Spleen (tissue), 7 donors: ENCODE results near the gene NPW.

Experiments
- POLR2A ChIP-seq, 3 donors: fragments of 450-650 bp; IDR thresholded peaks; one replicate each; pipeline ENCODE4 v1.5.1; 2017; ENCODE audit warnings: antibody characterized with exemption in 3 of 3, mild to moderate bottlenecking in 1 of 3
- POLR2AphosphoS5 ChIP-seq, 3 donors: sonication (generic); formaldehyde crosslinking; IDR thresholded peaks; one replicate each; pipeline ENCODE4 v1.5.1; 2017; ENCODE audit warnings: antibody characterized with exemption in 3 of 3
- TF ChIP-seq, protein P1 (sequence below), 11 experiments: fragments of 200-600 bp in 7 of 11; fragments of 450-650 bp in 4 of 11; sonication (generic) in 4 of 11; IDR thresholded peaks in 8 of 11; conservative IDR thresholded peaks in 3 of 11; 1 replicate in 7 of 11; 2 replicates in 4 of 11; pipeline versions ENCODE4 v1.4.0 to v1.8.0; 2016 to 2021; ENCODE audit warnings: antibody characterized with exemption in 11 of 11, inconsistent platforms in 4 of 11, mild to moderate bottlenecking in 1 of 11
- donor health status: DM: no; HTN: no; CAD: no; lungs with moderate emphysema.
- donor health status: DM: no; HTN: no; CAD: no.
- donor health status: DM: no; HTN: no; CAD: no.

DNA sequence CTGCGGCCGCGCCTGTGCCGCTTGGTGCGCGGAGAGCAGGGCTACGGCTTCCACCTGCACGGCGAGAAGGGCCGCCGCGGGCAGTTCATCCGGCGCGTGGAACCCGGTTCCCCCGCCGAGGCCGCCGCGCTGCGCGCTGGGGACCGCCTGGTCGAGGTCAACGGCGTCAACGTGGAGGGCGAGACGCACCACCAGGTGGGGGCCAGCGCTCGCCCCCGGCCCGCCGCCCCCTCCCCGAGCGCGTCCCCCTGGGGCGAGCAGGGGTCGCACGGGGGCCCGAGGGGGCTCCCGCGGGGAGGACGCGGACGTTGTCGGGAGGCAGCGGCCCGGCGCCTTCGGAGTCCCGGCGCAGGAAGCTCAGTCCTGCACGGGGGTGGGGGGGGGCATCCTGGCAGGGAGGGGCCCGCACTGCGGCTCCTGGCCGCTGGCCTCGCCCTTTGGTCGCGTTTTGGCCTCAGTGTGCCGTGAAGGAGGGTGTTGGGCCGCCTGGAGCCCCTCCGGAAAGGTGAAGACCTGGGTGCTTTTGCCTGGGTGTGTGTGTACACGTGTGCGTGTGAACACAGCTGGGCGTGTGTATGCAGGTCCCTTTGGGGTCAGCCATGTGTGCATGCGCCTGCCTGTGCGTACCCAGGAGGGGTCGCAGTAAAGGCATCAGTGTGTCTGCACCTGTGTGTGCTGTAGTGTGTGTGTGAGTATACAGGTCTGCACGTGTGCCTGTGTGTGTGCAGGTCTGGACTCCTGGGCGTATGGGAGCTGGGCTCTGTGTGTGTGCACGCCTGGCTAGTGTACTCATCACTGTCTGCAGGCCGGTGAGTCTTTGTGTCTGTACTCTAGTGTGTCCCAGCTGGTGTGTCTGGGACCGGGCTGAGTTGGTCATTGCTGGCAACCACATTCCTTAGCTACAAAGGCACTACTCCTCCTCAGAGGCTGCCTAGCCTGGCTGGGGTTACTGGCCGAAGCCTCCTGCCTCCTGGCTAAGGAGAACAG lies 7.7 kb downstream of the NPW start:
- TF ChIP-seq, protein P1, sequence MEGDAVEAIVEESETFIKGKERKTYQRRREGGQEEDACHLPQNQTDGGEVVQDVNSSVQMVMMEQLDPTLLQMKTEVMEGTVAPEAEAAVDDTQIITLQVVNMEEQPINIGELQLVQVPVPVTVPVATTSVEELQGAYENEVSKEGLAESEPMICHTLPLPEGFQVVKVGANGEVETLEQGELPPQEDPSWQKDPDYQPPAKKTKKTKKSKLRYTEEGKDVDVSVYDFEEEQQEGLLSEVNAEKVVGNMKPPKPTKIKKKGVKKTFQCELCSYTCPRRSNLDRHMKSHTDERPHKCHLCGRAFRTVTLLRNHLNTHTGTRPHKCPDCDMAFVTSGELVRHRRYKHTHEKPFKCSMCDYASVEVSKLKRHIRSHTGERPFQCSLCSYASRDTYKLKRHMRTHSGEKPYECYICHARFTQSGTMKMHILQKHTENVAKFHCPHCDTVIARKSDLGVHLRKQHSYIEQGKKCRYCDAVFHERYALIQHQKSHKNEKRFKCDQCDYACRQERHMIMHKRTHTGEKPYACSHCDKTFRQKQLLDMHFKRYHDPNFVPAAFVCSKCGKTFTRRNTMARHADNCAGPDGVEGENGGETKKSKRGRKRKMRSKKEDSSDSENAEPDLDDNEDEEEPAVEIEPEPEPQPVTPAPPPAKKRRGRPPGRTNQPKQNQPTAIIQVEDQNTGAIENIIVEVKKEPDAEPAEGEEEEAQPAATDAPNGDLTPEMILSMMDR (IDR thresholded peaks at IDR 0.05 in 8 of 11, conservative IDR thresholded peaks at IDR 0.05 in 3 of 11) = no peak
- TF ChIP-seq POLR2A (IDR thresholded peaks at IDR 0.05) (no peak), POLR2AphosphoS5 (IDR thresholded peaks at IDR 0.05) (peak in 1 of 3 donors; percentile 19)
